Activated CD4-positive, alpha-beta T cell treated with anti-CD3 and anti-CD28 coated beads for 24 hours (primary cell): ENCODE data around the gene AK8.
A peak's percentile ranks its signal among the peaks of the same experiment; 100 is the strongest.
"Not testable (repeated sequence)": the region's sequence is repeated elsewhere in the genome, so short reads cannot be mapped to it uniquely, and the experiment has no call there.

Experiments
- DNase-seq, 2 donors: peaks; one replicate each; pipeline ENCODE4 v3.0.0-alpha.2; 2020; ENCODE audit warnings: low read depth in 2 of 2

The AK8 gene

DNA sequence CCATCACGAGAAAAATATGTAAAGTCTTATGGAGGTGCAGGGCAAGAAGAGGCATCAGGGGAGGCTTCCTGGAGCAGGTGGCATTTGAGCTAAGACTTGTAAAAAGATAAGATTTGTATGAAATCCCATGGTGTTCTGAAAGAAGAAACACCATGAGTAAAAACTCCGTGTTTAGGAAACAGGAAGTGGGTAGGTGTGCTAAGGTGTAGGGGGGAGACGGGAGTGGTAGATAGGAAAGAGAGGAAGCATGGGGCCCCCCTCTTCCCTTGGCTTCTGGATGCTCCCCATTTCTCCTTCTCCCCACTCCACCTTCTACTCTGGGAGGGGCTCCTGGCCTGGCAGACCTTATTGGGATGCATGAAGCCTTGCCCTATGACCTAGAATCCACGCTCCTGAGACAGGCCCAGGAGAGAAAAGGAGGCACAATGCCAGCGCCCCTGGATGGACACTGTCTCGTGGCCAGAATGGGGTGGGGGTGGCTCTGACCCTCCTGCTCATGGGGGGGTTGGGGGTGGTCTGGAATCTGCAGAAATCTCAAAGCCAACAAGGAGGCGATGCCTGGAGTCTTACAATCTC, 104.2 kb downstream of the AK8 start:
- DNase-seq: no peak

- no peak for DNase-seq
Observed at GRCh38 chr9:132773093-132773492, 105.0 kb downstream of the AK8 start.

DNA sequence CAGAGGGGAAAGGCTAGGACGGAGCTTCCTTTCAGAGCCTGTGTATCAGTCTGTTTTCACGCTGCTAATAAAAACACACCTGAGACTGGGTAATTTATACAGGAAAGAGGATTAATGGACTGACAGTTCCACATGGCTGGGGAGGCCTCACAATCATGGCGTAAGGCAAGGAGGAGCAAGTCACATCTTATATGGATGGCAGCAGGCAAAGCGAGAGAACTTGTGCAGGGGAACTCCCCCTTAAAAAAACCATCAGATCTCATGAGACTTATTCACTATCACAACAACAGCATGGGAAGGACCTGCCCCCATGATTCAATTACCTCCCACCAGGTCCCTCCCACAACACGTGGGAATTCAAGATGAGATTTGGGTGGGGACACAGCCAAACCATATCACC, 106.3 kb downstream of the AK8 start:
- DNase-seq: not testable (repeated sequence)

DNA sequence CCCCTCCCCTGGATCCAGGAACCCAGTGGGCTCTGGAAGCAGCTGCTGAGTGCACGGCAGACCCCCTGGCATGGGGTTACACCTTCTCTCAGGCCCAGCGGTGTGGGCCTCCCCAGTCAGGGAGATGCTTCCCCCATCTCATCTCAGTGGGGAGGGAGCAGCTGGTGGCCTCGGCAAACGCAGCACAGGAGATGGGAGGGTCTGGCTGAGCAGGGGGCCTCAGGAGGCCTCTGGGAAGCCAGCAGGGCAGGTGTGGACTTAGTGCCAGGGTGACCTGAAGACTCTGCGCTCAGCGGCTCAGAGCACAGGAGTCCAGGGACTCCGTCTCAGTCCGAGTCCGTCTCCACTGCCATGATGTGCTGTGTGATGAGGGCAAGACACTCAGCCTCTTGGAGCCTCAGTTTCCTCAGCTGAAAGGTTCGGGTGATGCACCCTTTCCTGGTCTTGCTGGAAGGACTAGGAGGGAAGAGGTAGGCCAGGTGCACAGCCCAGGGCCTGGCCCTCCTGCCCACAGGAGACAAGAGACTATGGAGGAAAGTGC, 107.2 kb downstream of the AK8 start:
- DNase-seq: no peak

DNA sequence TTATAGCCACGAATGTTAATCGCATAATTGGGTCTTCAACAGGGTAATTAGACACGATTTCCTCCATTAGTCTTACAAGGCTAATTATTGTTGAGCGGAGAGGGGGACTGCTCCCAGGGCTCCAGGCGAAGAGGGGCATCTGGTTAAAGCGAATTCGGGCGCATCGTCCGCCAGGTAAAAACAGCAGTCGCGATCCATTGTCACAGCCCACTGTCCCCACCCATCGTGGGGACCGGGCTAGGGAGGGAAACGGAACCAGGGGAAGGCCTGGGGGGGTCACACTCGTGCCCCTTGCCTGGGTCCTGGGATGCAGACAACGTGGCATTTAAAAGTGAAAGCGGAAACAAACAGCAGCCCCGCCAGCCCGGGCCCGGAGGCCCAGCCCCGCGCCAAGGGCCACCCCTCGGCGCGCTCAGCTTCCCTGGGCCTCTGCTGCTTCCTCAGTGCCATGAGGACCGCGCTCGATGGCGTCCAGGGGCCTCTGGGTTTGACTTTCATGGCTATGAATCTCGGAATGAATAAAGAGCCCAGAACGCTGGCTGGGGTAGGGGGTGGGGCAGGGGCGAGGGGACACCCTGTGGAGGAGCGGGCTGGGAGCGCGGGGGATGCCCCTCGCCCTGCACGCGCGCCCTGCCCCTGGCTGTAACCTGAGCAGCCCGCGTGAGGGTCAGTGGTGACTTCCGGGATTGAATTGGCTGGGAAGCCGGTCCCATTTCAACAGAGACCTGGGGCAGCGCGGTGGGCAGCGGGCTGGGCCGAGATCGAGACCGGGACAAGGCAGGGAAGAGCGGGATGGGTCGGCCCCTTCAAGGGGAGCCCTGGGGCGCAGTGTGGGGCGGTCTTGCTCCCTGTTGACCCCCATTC, 107.9 kb downstream of the AK8 start:
- peak; percentile 28 to 42 for DNase-seq

DNA sequence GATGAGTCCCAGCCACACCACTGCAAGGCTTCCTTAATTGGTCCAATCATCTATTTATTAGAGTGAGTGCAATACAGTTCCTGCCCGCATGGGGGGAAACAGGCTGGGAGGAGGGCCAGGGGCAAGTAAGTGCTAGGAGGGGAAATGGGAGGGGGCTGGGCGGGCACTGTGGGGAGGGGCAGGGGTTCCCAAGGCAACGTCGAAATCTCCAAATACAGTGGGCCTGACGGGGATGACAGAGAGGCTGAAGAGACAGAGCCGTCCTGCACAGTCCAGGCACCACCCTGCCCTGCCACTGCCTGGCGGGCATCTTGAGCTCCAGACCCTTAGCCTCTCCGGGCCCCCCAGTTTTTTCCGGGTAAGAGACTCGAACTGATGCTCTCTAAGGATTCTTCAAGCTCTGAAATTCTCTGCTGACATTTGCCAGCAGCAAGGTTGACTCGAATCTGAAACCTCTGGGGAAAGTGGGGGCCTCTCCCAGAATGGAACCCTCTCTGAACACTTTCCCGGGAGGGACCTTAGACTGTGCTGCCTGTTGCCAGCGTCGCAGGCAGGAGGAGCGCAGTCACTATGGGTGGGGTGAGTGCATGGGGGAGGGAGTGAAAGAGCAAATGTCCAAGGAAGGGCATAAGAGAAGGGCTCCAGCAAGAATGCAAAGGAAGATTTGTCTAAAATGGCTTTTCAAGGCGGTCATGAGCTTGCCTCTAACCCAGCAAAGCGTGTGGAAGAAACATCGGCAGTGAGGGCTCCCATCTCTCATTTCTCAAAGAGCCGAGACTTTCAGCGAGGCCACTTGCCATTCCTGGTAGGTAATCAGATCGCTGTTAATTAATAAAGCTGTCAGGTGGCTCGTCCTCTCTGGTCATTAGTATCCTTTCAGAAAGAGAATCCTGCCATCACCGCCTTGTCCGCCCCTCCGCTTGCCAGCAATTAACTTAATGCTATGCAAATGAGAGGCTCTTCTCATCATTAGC, 108.9 kb downstream of the AK8 start:
- peak; percentile 31 to 45 for DNase-seq

GRCh38 chr9:132763574-132763973, 114.5 kb downstream of the AK8 start:
- DNase-seq: no peak

DNA sequence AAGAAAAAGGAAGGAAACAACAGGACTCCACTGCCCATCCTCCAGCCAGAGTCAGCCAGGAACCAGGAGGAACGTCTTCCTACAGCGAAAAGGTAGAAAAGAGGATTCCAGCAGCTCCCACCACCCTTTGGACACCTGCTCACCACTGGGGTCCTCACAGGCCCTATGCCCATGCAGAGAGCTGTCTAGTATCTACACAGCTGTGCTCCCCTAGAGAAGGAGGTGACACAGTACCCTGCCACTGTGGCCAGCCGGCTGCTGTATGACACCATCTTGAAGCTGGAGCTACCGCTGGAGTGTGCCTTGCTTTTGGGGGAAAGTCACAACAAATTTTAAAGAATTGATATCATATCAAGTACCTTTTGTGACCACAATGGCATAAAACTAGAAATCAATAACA, 115.2 kb downstream of the AK8 start:
- no peak for DNase-seq

- no peak for DNase-seq
Observed at GRCh38 chr9:132761602-132762001, 116.5 kb downstream of the AK8 start.

DNA sequence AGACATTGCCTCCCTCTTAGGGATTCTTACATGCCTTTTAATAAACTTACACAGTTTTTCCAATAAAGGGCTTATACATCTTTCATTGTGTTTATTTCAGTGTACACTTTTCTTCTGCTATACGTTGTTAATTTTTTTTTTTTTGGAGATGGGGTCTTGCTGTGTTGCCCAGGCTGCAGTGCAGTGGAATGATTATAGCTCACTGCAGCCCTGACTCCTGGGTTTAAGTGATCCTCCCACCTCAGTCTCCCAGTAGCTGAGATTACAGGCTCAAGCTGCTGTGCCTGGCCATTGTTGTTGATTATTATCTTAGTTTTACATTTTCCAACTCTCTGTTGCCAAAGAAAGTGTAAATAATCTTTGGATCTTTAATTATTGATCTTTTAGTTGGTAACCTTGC, 118.0 kb downstream of the AK8 start:
- no peak for DNase-seq

- no peak for DNase-seq
Observed at GRCh38 chr9:132757016-132757415, 121.1 kb downstream of the AK8 start.

DNA sequence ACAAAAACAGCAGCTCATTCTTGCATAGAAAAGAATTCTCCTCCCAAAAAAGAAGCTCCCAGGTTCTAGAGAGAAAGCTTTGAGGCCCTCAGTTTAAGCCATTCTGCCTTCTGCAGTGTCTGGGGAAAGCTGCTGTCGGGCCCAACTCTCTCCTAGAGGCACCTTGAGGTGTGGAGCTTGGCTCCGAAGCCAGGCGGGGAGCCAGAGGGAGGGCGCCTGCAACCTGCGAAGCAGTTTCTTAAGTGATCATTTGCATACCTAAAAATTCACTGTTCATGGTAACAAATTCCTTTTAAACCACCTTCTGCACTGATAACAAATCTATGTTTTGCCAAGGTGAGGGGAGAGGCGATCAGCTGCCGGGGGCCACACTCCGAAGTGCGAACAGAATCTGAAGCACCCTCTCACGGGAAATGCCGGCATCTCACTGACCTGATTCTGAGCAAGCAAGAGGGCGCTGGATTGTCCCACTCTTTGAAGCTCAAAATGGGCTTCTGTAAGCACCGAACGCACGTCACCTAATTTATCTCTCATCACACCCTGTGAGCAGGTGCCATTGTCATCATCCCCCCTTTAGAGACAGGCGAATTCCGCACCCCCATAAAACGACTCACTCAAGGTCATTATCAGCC, 121.8 kb downstream of the AK8 start:
- no peak for DNase-seq

DNA sequence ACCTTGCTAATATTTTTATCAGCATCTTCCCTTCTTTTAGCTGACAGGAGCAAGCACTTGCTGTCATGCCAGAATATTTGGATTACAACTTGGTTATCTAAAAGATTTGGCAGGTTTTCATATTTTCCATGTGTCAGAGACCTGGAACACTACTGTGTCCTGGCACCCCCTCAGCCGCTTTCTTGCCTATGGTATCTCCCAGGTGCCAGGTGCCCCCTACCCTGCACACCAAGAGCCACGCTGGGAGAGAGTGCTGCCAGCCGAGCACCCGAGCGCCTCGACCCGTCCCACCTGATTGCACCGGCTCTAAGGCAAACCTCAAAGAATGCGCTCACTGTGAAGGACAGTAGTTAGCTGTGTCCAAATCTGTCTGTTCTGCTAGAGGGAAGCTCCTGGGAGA, 123.0 kb downstream of the AK8 start:
- no peak for DNase-seq

- DNase-seq: no peak
Observed at GRCh38 chr9:132754236-132754635, 123.8 kb downstream of the AK8 start.

DNA sequence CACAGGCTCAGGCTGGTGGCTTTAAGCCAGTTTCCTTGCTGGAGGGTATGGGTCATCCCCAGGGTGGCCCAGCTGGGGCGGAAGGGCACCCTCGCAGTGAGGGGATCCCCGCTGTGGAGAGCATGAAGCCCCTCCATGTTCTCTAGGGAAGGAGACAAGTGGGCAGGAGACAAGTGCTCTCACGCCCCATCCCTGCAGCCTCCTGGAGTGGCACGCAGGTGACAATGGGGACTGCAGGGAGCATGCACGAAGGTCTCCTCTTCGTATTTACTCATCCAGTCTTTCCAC, 124.5 kb downstream of the AK8 start:
- DNase-seq: no peak

GRCh38 chr9:132752877-132753592, 125.0 kb downstream of the AK8 start:
- DNase-seq: no peak

- DNase-seq: no peak
Observed at GRCh38 chr9:132750668-132751067, 127.4 kb downstream of the AK8 start.

GRCh38 chr9:132749306-132749705, 128.8 kb downstream of the AK8 start:
- no peak for DNase-seq

DNA sequence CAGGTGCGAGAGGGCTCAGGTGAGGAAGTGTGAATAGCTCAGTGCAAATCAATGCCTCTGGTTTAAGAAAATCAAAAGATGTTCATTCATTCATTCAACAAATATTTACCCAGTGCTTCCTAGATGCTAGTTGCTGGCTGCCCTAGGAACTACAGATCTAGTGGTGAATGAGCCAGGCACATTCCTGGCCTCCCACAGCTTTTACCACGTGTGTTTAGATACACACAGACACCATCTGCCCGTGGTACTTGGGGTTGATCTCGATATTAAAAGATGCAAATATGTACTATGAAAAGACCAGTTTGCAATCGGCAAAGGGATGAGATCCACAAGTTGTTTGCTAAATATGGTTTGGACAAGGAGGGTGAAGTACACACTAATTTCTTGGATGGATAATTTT, 129.6 kb downstream of the AK8 start:
- no peak for DNase-seq

DNA sequence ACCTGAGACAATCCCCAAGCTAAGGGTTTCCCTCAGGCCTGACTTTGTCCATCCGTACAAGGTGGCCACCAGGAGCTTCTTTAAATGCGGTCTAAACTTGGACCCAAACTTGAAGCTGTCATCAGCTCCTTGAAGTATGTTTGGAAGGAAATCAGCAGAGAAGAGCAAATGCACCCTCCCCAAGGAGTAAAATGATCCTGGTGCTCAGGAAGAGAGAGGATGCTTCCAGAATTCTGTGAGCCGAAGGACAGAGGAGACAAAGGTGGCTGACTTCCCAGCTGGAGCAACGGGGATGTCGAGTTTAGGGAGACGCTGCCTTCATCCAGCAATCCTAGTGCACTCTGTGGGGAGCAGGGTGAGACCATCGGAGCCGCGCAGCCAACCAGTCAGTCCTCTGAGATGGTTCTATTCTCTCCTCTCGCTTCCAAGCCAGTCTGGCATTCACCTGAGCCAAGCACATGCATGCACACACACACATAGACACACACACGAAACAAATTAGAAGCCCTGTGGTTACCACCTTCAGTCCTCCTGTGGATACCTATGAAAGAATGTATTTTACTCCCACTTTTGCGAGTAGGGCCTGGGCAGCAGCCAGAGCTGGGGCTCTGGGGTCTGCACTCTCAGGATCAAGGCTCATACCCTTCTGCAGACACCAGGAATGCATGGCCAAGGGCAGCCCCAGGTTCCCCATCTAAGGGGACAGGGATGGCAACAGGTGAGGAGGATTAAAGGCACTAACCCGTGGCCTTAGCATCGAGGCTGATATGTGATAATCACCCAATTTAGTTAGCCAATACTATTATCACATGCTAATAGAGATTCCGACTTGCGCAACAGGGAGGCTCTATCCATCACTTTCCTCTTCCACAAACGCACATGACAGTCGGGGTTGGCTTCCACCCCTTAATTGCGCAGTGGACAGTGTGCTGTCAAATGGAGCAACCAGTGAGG, 132.1 kb downstream of the AK8 start:
- no peak for DNase-seq
